Subcutaneous abdominal adipose tissue (tissue), 5 donors: Measurements from ENCODE around the gene TCEAL1.
"Not testable (repeated sequence)": the region's sequence is repeated elsewhere in the genome, so short reads cannot be mapped to it uniquely, and the experiment has no call there.

Experiments
- H3K27ac ChIP-seq: one replicate; pipeline ENCODE4 v1.7.0; 2013; ENCODE audit warnings: low read depth, mild to moderate bottlenecking, inconsistent platforms, low read length, moderate library complexity
- H3K27me3 ChIP-seq, 5 donors: one replicate each; pipeline ENCODE4 v1.7.0; 2013; ENCODE audit warnings: low read length in 5 of 5, inconsistent platforms in 1 of 5; ENCODE audit not compliant: control insufficient read depth in 5 of 5, insufficient read depth in 4 of 5
- H3K36me3 ChIP-seq, 5 donors: one replicate each; pipeline ENCODE4 v1.7.0; 2013; ENCODE audit warnings: low read length in 5 of 5; ENCODE audit not compliant: control insufficient read depth in 5 of 5, insufficient read depth in 5 of 5
- H3K4me1 ChIP-seq, 5 donors: one replicate each; pipeline ENCODE4 v1.7.0; 2013; ENCODE audit warnings: low read length in 5 of 5, mild to moderate bottlenecking in 3 of 5, moderate library complexity in 1 of 5; ENCODE audit not compliant: control insufficient read depth in 5 of 5, insufficient read depth in 5 of 5
- H3K4me3 ChIP-seq, 5 donors: one replicate each; pipeline ENCODE4 v1.7.0; 2013; ENCODE audit warnings: low read length in 5 of 5, low read depth in 1 of 5
- H3K9ac ChIP-seq, 5 donors: one replicate each; pipeline ENCODE4 v1.7.0; 2013; ENCODE audit warnings: low read length in 5 of 5, mild to moderate bottlenecking in 4 of 5, moderate library complexity in 3 of 5
- H3K9me3 ChIP-seq, 5 donors: one replicate each; pipeline ENCODE4 v1.7.0; 2013; ENCODE audit warnings: low read length in 5 of 5; ENCODE audit not compliant: control insufficient read depth in 5 of 5
- donor health status: healthy.
- donor health status: healthy.
- donor health status: healthy.
- donor health status: healthy.
- donor health status: healthy.

The TCEAL1 gene

DNA sequence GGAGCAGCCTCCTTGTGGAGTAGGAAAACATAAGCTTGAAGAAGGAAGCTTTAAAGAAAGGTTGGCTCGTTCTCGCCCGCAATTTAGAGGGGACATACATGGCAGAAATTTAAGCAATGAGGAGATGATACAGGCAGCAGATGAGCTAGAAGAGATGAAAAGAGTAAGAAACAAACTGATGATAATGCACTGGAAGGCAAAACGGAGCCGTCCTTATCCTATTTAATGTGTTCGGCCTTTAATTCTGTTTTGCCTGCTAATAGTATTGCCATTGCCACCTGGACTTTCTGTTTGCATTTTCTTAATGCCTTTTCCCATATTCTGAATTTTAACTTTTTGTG, 1.4 kb downstream of the TCEAL1 start:
- Histone ChIP-seq H3K27me3 (peaks cover 0 to 7% (median 3%) of the 10 kb centered on the region in 5 donors), H3K9ac (peak overlapping the region; percentile 26 to 88 (median 76)), H3K36me3 (no peaks in the 10 kb centered on the region), H3K4me3 (peak overlapping the region; percentile 35 to 79 (median 71)), H3K4me1 (peaks cover 0 to 10% (median 4%) of the 10 kb centered on the region in 5 donors), H3K9me3 (no peaks in the 10 kb centered on the region), H3K27ac (peak overlapping the region; percentile 90)

- Histone ChIP-seq H3K36me3 (no peaks in the 10 kb centered on the region), H3K4me1 (peaks cover 0 to 10% (median 4%) of the 10 kb centered on the region in 5 donors), H3K4me3 (no peak overlapping the region), H3K27me3 (peaks cover 0 to 7% (median 3%) of the 10 kb centered on the region in 5 donors), H3K9me3 (no peaks in the 10 kb centered on the region), H3K9ac (no peak overlapping the region), H3K27ac (no peak overlapping the region)
Observed at GRCh38 chrX:103631145-103631544, 2.4 kb downstream of the TCEAL1 start.

- Histone ChIP-seq H3K4me3 (no peak overlapping the region), H3K9me3 (no peaks in the 10 kb centered on the region), H3K4me1 (no peaks in the 10 kb centered on the region), H3K27me3 (peaks cover 0 to 13% (median 2%) of the 10 kb centered on the region in 5 donors), H3K9ac (no peak overlapping the region), H3K27ac (no peak overlapping the region), H3K36me3 (no peaks in the 10 kb centered on the region)
Observed at GRCh38 chrX:103635436-103635835, 6.7 kb downstream of the TCEAL1 start.

GRCh38 chrX:103637604-103638338, 9.0 kb downstream of the TCEAL1 start:
- Histone ChIP-seq H3K36me3 (no peaks in the 10 kb centered on the region), H3K9me3 (no peaks in the 10 kb centered on the region), H3K4me3 (no peak overlapping the region), H3K9ac (no peak overlapping the region), H3K27ac (no peak overlapping the region), H3K4me1 (no peaks in the 10 kb centered on the region), H3K27me3 (peaks cover 3 to 17% (median 9%) of the 10 kb centered on the region in 5 donors)

- not testable (repeated sequence) for H3K4me1 ChIP-seq, H3K9ac ChIP-seq, H3K36me3 ChIP-seq, H3K27ac ChIP-seq, H3K4me3 ChIP-seq, H3K9me3 ChIP-seq
- peaks cover 3 to 24% (median 10%) of the 10 kb centered on the region in 5 donors for H3K27me3 ChIP-seq
Observed at GRCh38 chrX:103638479-103639346, 9.9 kb downstream of the TCEAL1 start.

DNA sequence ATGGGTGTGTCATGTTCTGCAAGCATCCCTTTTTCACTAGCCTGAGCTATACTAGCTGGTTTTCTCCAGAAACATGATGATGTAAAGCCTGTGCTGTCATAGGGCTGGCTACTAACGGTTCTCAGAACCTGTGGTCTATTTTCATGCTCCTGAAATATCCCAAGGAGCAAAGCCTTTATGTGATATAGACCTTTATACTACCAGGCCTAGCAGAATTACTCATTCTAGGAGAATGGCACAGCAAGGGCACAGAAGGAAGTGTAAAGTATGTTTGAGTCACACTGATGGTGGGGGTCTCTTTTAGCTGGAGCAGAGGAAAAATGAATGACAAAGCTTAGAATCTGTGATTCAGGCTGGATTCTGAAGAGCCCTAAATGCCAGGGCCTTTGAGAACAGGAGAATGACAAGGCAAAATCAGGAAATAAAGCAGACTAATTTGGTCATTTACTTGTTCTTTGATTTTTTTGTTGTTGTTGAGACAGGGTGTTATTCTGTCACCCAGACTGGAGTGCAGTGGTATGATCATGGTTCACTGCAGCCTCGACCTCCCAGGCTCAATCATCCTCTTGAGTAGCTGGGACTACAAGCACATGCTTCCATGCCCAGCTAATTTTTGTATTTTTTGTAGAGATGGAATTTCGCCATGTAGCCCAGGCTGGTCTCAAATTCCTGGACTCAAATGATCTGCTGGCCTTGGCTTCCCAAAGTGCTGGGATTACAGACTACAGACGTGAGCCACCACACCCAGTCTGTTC, 11.8 kb downstream of the TCEAL1 start:
- Histone ChIP-seq H3K9me3 (peaks cover 0 to 4% (median 0%) of the 10 kb centered on the region in 5 donors), H3K9ac (no peak overlapping the region), H3K4me3 (no peak overlapping the region), H3K36me3 (no peaks in the 10 kb centered on the region), H3K27ac (no peak overlapping the region), H3K4me1 (no peaks in the 10 kb centered on the region), H3K27me3 (peaks cover 3 to 28% (median 13%) of the 10 kb centered on the region in 5 donors)

DNA sequence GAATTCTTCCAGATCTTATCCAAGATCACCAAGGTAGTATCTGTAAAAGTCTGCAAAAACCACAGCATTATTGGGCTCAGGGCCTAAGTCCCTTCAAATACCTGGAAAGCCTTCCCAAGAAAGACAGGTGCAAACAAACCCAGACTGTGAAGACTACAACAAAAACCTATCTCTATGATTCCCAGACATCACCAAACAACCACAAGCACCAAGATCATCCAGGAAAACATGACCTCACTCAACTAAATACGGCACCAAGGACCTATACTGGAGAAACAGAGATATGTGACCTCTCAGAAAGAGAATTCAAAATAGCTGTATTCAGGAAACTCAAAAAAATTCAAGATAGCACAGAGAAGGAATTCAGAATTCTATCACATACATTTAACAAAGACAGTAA, 15.3 kb downstream of the TCEAL1 start:
- H3K4me3 ChIP-seq, result no peak overlapping the region
- no peaks in the 10 kb centered on the region for H3K4me1 ChIP-seq
- no peak overlapping the region for H3K9ac ChIP-seq
- no peaks in the 10 kb centered on the region for H3K36me3 ChIP-seq
- H3K27ac ChIP-seq, result no peak overlapping the region
- H3K9me3 ChIP-seq, result peaks cover 0 to 7% (median 4%) of the 10 kb centered on the region in 5 donors
- peaks cover 3 to 18% (median 12%) of the 10 kb centered on the region in 5 donors for H3K27me3 ChIP-seq

GRCh38 chrX:103647630-103648029, 18.9 kb downstream of the TCEAL1 start:
- H3K4me3 ChIP-seq, result no peak overlapping the region
- no peaks in the 10 kb centered on the region for H3K4me1 ChIP-seq
- H3K9ac ChIP-seq, result no peak overlapping the region
- H3K9me3 ChIP-seq, result peaks cover 0 to 9% (median 4%) of the 10 kb centered on the region in 5 donors
- H3K27ac ChIP-seq, result no peak overlapping the region
- H3K36me3 ChIP-seq, result no peaks in the 10 kb centered on the region
- peaks cover 3 to 13% (median 4%) of the 10 kb centered on the region in 5 donors for H3K27me3 ChIP-seq

- H3K27me3 ChIP-seq, result peaks cover 0 to 8% (median 6%) of the 10 kb centered on the region in 5 donors
- H3K4me3 ChIP-seq, result no peak overlapping the region
- H3K27ac ChIP-seq, result no peak overlapping the region
- H3K36me3 ChIP-seq, result no peaks in the 10 kb centered on the region
- no peak overlapping the region for H3K9ac ChIP-seq
- H3K9me3 ChIP-seq, result peaks cover 0 to 9% (median 0%) of the 10 kb centered on the region in 5 donors
- no peaks in the 10 kb centered on the region for H3K4me1 ChIP-seq
Observed at GRCh38 chrX:103651151-103651773, 22.5 kb downstream of the TCEAL1 start.
